WI38 (cell line): ENCODE measurements around the gene DNAI4.
A peak's percentile ranks its signal among the peaks of the same experiment; 100 is the strongest.

Experiments used
- H3K4me3 ChIP-seq: 2 replicates; pipeline ENCODE4 v1.5.1; 2011; ENCODE audit warnings: low read depth, mild to moderate bottlenecking, control low read depth, low read length
- TF ChIP-seq, protein P1 (sequence below): IDR thresholded peaks from 2 replicates; pipeline ENCODE4 v1.5.1; 2012; ENCODE audit warnings: low read depth, mild to moderate bottlenecking, control low read depth, low read length

DNAI4 gene

DNA sequence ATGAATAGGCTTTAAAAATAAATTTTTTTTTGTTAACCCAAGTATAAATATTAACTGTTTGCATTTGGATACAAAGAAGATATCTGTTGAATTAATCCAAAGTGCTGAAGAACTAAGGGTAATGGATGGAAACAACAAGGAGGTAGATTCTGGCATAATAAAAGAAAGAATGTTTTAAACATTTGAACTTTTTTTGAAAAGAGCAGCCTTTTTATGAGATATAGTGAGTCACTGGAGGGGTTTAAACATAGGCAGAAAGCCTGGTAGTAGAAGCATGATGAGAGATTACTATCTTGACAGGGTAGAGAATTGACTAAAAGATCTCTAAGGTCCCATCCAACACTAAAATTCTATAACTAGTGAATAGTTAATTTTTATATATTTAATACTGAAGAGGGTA lies 2.9 kb upstream of the DNAI4 start:
- H3K4me3 ChIP-seq = no peak overlapping the region
- TF ChIP-seq, protein P1, sequence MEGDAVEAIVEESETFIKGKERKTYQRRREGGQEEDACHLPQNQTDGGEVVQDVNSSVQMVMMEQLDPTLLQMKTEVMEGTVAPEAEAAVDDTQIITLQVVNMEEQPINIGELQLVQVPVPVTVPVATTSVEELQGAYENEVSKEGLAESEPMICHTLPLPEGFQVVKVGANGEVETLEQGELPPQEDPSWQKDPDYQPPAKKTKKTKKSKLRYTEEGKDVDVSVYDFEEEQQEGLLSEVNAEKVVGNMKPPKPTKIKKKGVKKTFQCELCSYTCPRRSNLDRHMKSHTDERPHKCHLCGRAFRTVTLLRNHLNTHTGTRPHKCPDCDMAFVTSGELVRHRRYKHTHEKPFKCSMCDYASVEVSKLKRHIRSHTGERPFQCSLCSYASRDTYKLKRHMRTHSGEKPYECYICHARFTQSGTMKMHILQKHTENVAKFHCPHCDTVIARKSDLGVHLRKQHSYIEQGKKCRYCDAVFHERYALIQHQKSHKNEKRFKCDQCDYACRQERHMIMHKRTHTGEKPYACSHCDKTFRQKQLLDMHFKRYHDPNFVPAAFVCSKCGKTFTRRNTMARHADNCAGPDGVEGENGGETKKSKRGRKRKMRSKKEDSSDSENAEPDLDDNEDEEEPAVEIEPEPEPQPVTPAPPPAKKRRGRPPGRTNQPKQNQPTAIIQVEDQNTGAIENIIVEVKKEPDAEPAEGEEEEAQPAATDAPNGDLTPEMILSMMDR = no peak

DNA sequence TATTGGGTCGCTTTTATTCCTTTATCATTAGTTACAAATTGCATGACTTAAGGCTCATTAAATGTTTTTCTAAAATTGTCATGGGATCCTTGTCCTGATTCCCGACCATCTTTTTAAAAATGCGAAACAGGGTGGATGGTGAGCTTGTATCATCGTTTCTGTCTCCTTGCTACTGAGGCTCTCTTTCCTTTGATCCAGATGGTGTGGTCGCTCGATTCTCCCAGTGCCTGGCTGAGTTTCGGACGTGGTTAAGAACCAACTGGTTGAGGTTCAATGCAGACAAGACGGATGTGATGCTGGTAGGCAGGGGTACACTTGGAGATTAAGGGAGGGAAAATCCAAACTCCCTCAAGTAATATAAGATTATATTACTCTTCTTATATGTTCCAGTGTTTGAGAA lies 1.3 kb upstream of the DNAI4 start:
- TF ChIP-seq, protein P1 = no peak

DNA sequence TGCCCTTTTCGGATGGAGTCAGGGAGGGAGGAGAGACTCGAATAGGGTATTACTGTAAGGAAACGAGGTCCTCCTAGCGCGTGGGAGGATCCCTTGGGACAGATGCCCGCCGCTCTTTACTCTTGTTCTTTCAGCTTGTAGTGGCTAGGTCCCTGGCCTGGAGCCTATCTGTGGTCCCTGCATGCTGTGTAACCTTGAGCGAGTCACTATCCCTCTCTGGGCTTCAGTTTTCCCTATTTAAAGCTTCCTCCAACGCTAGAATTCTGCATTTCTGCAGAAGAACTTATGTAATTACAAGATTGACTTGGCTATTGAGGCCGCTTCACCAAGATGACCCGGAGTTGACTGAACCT lies 878 bp upstream of the DNAI4 start:
- H3K4me3 ChIP-seq = peak overlapping the region; percentile 64
- TF ChIP-seq, protein P1 = no peak

More for the DNA sequence above, 1.3 kb upstream of the DNAI4 start:
- H3K4me3 ChIP-seq = peak overlapping the region; percentile 64

DNA sequence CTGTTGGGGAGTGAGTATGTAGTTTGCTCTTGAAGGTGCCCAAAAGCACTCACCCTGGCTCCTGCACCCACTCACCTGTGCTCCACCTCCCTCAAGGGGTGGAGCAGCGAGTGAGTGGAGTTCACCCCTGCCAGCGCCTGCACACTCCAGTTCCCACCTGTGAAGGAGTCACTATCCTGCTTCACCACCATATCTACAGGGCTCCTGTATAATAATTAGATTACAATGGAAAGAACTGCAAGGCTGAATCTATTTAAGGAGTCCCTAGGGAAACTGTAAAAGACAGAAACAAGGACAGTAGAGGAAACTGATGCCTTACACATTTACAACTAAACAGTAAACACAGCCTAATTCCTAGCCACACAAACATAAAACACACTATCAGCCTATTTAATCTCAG lies 4.1 kb downstream of the DNAI4 start:
- TF ChIP-seq, protein P1 = no peak

DNA sequence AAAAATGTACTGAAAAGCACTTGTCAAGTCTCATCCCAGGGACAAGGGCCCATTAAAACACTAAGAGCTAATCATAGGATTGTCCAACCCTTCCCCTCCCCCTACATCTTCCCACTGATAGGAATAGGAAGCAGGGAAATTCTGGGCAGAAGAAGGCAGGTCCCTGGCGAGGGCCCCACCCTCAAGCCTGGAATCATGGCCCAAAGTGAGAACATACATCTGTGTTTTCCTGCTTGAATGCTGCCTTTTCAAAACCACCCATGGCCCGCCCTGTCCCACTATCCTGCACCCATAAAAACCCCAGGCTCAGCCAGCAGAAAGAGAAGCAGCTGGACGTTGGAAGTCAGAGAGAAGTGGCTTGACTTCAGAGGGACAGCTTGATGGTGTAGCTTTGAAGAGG lies 4.8 kb downstream of the DNAI4 start:
- TF ChIP-seq, protein P1 = no peak
- H3K4me3 ChIP-seq = no peak overlapping the region

More for the DNA sequence above, 4.1 kb downstream of the DNAI4 start:
- no peak overlapping the region for H3K4me3 ChIP-seq

DNA sequence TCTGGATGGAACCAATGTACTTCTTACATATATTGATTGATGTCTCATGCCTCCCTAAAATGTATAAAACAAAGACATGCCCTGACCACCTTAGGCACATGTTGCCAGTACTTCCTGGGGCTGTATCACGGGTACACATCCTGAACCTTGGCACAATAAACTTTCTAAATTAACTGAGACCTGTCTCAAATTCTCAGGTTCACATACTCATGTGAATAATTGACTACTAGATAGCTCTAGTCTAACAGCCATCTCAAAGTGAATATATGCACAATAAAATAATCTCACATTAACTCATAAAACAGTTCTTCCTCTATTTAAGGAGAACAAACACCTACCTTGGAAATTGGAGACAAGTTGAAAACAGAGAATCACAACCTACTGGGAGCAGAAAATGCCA lies 5.6 kb downstream of the DNAI4 start:
- no peak overlapping the region for H3K4me3 ChIP-seq
- TF ChIP-seq, protein P1 = no peak

DNA sequence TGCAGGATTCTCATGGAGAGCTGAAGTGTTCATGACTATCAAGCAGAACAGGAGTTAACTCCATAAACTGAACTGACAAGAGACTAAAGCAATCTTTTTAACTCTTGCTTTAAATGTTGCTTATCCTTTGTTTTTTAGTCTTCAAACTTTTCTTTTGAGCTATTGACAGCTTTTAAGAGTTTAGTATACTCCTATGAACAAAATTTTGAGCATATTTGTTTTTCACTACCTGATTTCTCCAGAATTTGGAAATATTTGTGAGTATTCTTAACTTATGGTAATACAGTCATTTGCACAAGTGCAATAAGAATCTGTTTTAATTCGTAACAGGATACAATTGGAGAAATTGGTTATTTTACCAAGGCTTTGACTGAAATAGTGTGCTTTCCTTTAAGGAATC lies 7.2 kb downstream of the DNAI4 start:
- TF ChIP-seq, protein P1 = no peak
- no peak overlapping the region for H3K4me3 ChIP-seq
